IMR-90 (cell line): ENCODE measurements around the gene PNPLA1. TPM values are rescaled to one million over a fixed set of nuclear protein-coding genes. Genes with fewer than 3 reads are reported as not detected.

Experiments used
- ATAC-seq: fragments of 200-7000 bp; cut with Tn5 transposase; 2 replicates; pipeline ENCODE4 v1.9.1; 2020; ENCODE audit warnings: low read depth, mild to moderate bottlenecking, moderate library complexity
- BruUV-seq: library from RNA; stranded (reverse); fragments of 400-500 nt; replicated peaks from 2 replicates; lab custom pipeline; 2021; lab: Mats Ljungman, UMichigan
- CTCF ChIA-PET: fragments of 300-600 bp; formaldehyde crosslinking; extraction: SDS; loops from one replicate; lab custom pipeline; 2021; ENCODE audit warnings: antibody characterized with exemption; lab: Yijun Ruan, JAX
- POLR2A ChIA-PET: fragments of 300-600 bp; sonication (Branson Sonifier 250); formaldehyde crosslinking; loops from one replicate; lab custom pipeline; 2022; ENCODE audit warnings: antibody characterized with exemption; ENCODE audit not compliant: unreplicated experiment; lab: Charles Lee
- DNase-seq: peaks from one replicate; pipeline ENCODE4 v3.0.0; 2013
- H2AFZ ChIP-seq: replicated peaks from 2 replicates; pipeline ENCODE3; 2013; ENCODE audit warnings: low read length, mild to moderate bottlenecking; ENCODE audit not compliant: poor library complexity
- H2AK5ac ChIP-seq: 2 replicates; pipeline ENCODE4 v1.6.1; 2013; ENCODE audit warnings: low read depth, low read length, inconsistent platforms
- H2AK9ac ChIP-seq: replicated peaks from 2 replicates; pipeline ENCODE3; 2013; ENCODE audit warnings: mild to moderate bottlenecking, low read depth, low read length, moderate library complexity; ENCODE audit not compliant: poor library complexity
- H2BK120ac ChIP-seq: 2 replicates; pipeline ENCODE4 v1.6.1; 2013; ENCODE audit warnings: low read depth, low read length, inconsistent platforms
- H2BK15ac ChIP-seq: 3 replicates; pipeline ENCODE4 v1.6.1; 2013; ENCODE audit warnings: low read depth, low read length, inconsistent platforms
- H2BK20ac ChIP-seq: 2 replicates; pipeline ENCODE4 v1.6.1; 2013; ENCODE audit warnings: low read depth, mild to moderate bottlenecking, inconsistent platforms, low read length, moderate library complexity
- H2BK5ac ChIP-seq: 2 replicates; pipeline ENCODE4 v1.6.1; 2013; ENCODE audit warnings: mild to moderate bottlenecking, low read depth, low read length, inconsistent platforms; ENCODE audit not compliant: poor library complexity, severe bottlenecking
- H3K14ac ChIP-seq: replicated peaks from 2 replicates; pipeline ENCODE4 v1.6.1; 2013; ENCODE audit warnings: low read depth, low read length, inconsistent platforms
- H3K18ac ChIP-seq: 2 replicates; pipeline ENCODE4 v1.6.1; 2013; ENCODE audit warnings: low read depth, low read length, control low read depth
- H3K23ac ChIP-seq: 2 replicates; pipeline ENCODE4 v1.6.1; 2013; ENCODE audit warnings: low read depth, low read length, inconsistent platforms
- H3K27ac ChIP-seq: 2 replicates; pipeline ENCODE4 v1.5.1; 2013; ENCODE audit warnings: mild to moderate bottlenecking, control low read depth, low read length; ENCODE audit not compliant: insufficient read depth
- H3K27me3 ChIP-seq: 2 replicates; pipeline ENCODE4 v1.6.1; 2013; ENCODE audit warnings: low read length; ENCODE audit not compliant: control insufficient read depth, insufficient read depth
- H3K36me3 ChIP-seq: 2 replicates; pipeline ENCODE4 v1.6.1; 2013; ENCODE audit warnings: low read length, mixed read lengths; ENCODE audit not compliant: control insufficient read depth, insufficient read depth
- H3K4ac ChIP-seq: 2 replicates; pipeline ENCODE4 v1.6.1; 2013; ENCODE audit warnings: low read depth, low read length, inconsistent platforms
- H3K4me1 ChIP-seq: 2 replicates; pipeline ENCODE4 v1.6.1; 2013; ENCODE audit warnings: low read length, mixed read lengths; ENCODE audit not compliant: control insufficient read depth, insufficient read depth
- H3K4me2 ChIP-seq: 2 replicates; pipeline ENCODE4 v1.6.1; 2013; ENCODE audit warnings: low read depth, mild to moderate bottlenecking, control low read depth, low read length, moderate library complexity
- H3K4me3 ChIP-seq: 2 replicates; pipeline ENCODE4 v1.5.1; 2013; ENCODE audit warnings: low read depth, mild to moderate bottlenecking, control low read depth, low read length, moderate library complexity; ENCODE audit not compliant: insufficient read depth
- H3K56ac ChIP-seq: 2 replicates; pipeline ENCODE4 v1.6.1; 2013; ENCODE audit warnings: low read length, inconsistent platforms; ENCODE audit not compliant: insufficient read depth; ENCODE audit errors: extremely low read depth
- H3K79me1 ChIP-seq, 2 experiments: 2 replicates each; pipeline ENCODE4 v1.6.1; 2013; ENCODE audit warnings: low read length in 2 of 2, inconsistent platforms in 1 of 2, low read depth in 1 of 2
- H3K9ac ChIP-seq: 2 replicates; pipeline ENCODE4 v1.6.1; 2013; ENCODE audit warnings: low read depth, low read length, control low read depth
- H3K9me1 ChIP-seq: 2 replicates; pipeline ENCODE4 v1.6.1; 2013; ENCODE audit warnings: low read length, inconsistent platforms; ENCODE audit not compliant: insufficient read depth
- H3K9me3 ChIP-seq: 2 replicates; pipeline ENCODE4 v1.6.1; 2013; ENCODE audit warnings: low read length; ENCODE audit not compliant: control insufficient read depth, insufficient read depth
- H4K20me1 ChIP-seq: 2 replicates; pipeline ENCODE4 v1.6.1; 2013; ENCODE audit warnings: low read length, inconsistent platforms; ENCODE audit not compliant: insufficient read depth
- H4K5ac ChIP-seq: 2 replicates; pipeline ENCODE4 v1.6.1; 2013; ENCODE audit warnings: mild to moderate bottlenecking, low read depth, low read length, control low read depth
- H4K8ac ChIP-seq, 2 experiments: 2 replicates each; pipeline ENCODE4 v1.6.1; 2013; ENCODE audit warnings: low read depth in 2 of 2, low read length in 2 of 2, control low read depth in 1 of 2, inconsistent platforms in 1 of 2
- H4K91ac ChIP-seq: 2 replicates; pipeline ENCODE4 v1.6.1; 2013; ENCODE audit warnings: low read depth, low read length, inconsistent platforms; ENCODE audit not compliant: insufficient read depth
- CEBPB ChIP-seq: IDR thresholded peaks from 2 replicates; pipeline ENCODE4 v1.6.1; 2012; ENCODE audit warnings: low read depth, low read length, improper control_type of control experiment
- FOS ChIP-seq: fragments of 150-350 bp; IDR thresholded peaks from 2 replicates; pipeline ENCODE4 v1.6.1; 2016; ENCODE audit warnings: low read depth, low read length
- MXI1 ChIP-seq: IDR thresholded peaks from 2 replicates; pipeline ENCODE4 v1.6.1; 2012; ENCODE audit warnings: low read depth, mild to moderate bottlenecking, low read length, moderate library complexity, borderline replicate concordance
- POLR2A ChIP-seq: IDR thresholded peaks from 2 replicates; pipeline ENCODE4 v1.6.1; 2012; ENCODE audit warnings: mild to moderate bottlenecking, low read depth, low read length
- RAD21 ChIP-seq: IDR thresholded peaks from 2 replicates; pipeline ENCODE4 v1.6.1; 2012; ENCODE audit warnings: low read length, improper control_type of control experiment
- RFX5 ChIP-seq: IDR thresholded peaks from 2 replicates; pipeline ENCODE4 v1.8.0; 2012; ENCODE audit warnings: low read depth, mild to moderate bottlenecking, low read length, moderate library complexity
- WGBS, 2 experiments: methylation state at CpG; one replicate each; pipeline versions ENCODE4 v1.1.5 to v1.1.7; 2013; ENCODE audit warnings: missing lambda C conversion rate in 2 of 2; ENCODE audit not compliant: insufficient read length in 1 of 2; ENCODE audit errors: extremely low coverage in 2 of 2; 5-methylcytosine and 5-hydroxymethylcytosine counted together
- dilution Hi-C: fragments of 300-500 bp; cut with HindIII; formaldehyde crosslinking; loops from one replicate; pipeline ENCODE4 v1.14.3; 2018; ENCODE audit warnings: low sequenced_read_pairs; ENCODE audit not compliant: unreplicated experiment
- in situ Hi-C: fragments of 300-500 bp; cut with MboI; formaldehyde crosslinking; loops from 3 replicates; pipeline ENCODE4 v1.14.3; 2019; ENCODE audit warnings: low sequenced_read_pairs, inconsistent platforms, mixed read lengths
- intact Hi-C: fragments of 100-400 bp; cut with micrococcal nuclease; formaldehyde crosslinking; loops from 2 replicates; pipeline ENCODE4 v1.10.0; 2022
- polyA plus RNA-seq, 3 experiments: library from polyadenylated mRNA; depleted of rRNA; stranded (reverse); fragments of >200 nt; gene quantifications; 2 replicates each; pipeline ENCODE4 v1.2.3, GENCODE V29; 2012; ENCODE audit warnings: low replicate concordance in 1 of 3
- total RNA-seq: library from RNA; depleted of rRNA; stranded (reverse); fragments of >200 nt; gene quantifications from 2 replicates; pipeline ENCODE4 v1.2.3, GENCODE V29; 2012
- TF ChIP-seq, protein P1 (sequence below): fragments of 150-350 bp; IDR thresholded peaks from 2 replicates; pipeline ENCODE4 v1.6.1; 2016; ENCODE audit warnings: low read depth, mild to moderate bottlenecking, low read length, moderate library complexity, borderline replicate concordance
- TF ChIP-seq, protein P2 (sequence below): fragments of 150-350 bp; IDR thresholded peaks from 2 replicates; pipeline ENCODE4 v1.6.1; 2017; ENCODE audit warnings: mild to moderate bottlenecking, antibody characterized with exemption, low read length, low read depth

PNPLA1 gene
- total and polyA plus RNA-seq, 2 of the 4 experiments (the other 2 are of a cell fraction) = not detected

DNA sequence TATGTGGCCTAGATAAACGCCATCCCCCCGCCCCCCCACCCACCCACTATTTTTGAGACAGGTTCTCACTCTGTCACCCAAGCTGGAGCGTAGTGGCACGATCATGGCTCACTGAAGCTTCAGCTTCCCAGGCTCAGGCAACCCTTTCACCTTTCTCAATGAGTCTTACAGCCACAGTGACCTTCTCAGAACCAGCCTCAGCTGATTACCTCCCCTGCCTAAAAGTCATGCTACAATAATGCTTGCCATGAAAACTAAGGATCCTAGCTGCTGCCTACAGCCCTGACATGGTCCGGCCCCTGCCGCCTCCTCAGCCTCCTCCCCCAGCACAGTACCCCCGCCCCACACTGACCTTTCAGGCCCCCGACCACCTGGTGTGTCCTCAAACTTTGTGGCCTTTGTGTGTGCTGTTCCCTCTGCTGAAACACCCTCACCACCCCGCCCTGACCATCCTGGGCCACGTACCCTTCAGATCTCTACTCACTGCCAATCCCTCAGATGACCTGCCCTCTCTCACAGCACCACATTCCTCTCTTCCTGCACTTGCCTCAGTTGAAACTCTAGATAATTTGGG lies 31.3 kb downstream of the PNPLA1 start:
- no CpG with 5 or more reads among the region's 10 CpGs for WGBS, 2 experiments
- intact Hi-C loops (no loop called here), dilution Hi-C loops (no loop called here), in situ Hi-C loops (no loop called here)
- H3K9me3 ChIP-seq = no peaks in the 10 kb centered on the region
- H4K20me1 ChIP-seq = 0 out of 2 replicates have a peak, but pooled peaks cover 3% of the 10 kb centered on the region
- H2BK5ac ChIP-seq = no peak overlapping the region
- no peak overlapping the region for H3K27ac ChIP-seq
- no peak overlapping the region for H2BK20ac ChIP-seq
- no peak overlapping the region for H2AK5ac ChIP-seq
- TF ChIP-seq CEBPB (no peak), RFX5 (no peak), MXI1 (no peak), POLR2A (no peak), RAD21 (no peak), FOS (no peak)
- TF ChIP-seq, protein P1, sequence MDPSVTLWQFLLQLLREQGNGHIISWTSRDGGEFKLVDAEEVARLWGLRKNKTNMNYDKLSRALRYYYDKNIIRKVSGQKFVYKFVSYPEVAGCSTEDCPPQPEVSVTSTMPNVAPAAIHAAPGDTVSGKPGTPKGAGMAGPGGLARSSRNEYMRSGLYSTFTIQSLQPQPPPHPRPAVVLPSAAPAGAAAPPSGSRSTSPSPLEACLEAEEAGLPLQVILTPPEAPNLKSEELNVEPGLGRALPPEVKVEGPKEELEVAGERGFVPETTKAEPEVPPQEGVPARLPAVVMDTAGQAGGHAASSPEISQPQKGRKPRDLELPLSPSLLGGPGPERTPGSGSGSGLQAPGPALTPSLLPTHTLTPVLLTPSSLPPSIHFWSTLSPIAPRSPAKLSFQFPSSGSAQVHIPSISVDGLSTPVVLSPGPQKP = no peak
- TF ChIP-seq, protein P2, sequence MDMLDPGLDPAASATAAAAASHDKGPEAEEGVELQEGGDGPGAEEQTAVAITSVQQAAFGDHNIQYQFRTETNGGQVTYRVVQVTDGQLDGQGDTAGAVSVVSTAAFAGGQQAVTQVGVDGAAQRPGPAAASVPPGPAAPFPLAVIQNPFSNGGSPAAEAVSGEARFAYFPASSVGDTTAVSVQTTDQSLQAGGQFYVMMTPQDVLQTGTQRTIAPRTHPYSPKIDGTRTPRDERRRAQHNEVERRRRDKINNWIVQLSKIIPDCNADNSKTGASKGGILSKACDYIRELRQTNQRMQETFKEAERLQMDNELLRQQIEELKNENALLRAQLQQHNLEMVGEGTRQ = no peak
- no TSS peak for BruUV-seq
- H3K36me3 ChIP-seq = no peaks in the 10 kb centered on the region
- peak; percentile 24; the same call in 1 of the 2 replicates for ATAC-seq
- H2BK120ac ChIP-seq = no peak overlapping the region
- no peak overlapping the region for H3K56ac ChIP-seq
- no peak overlapping the region for H2BK15ac ChIP-seq
- peaks cover 21% of the 10 kb centered on the region for H3K27me3 ChIP-seq
- peak; percentile 6 for DNase-seq
- H3K4me2 ChIP-seq = no peak overlapping the region
- no peak overlapping the region for H4K5ac ChIP-seq
- no peak overlapping the region for H3K18ac ChIP-seq
- H4K91ac ChIP-seq = no peak overlapping the region
- H3K4me3 ChIP-seq = no peak overlapping the region
- no peak overlapping the region for H2AK9ac ChIP-seq
- H4K8ac ChIP-seq = no peak overlapping the region
- peaks cover 4% of the 10 kb centered on the region; the same call in 1 of the 2 replicates for H3K9me1 ChIP-seq
- H3K14ac ChIP-seq = no peak overlapping the region
- no peaks in the 10 kb centered on the region for H3K79me1 ChIP-seq
- no peak overlapping the region for H3K9ac ChIP-seq
- POLR2A ChIA-PET = no interaction called here
- CTCF ChIA-PET = no interaction called here
- H2AFZ ChIP-seq = peak overlapping the region; percentile 64
- H3K23ac ChIP-seq = no peak overlapping the region
- peaks cover 4% of the 10 kb centered on the region for H3K4me1 ChIP-seq
- H3K4ac ChIP-seq = no peak overlapping the region
